ENCODE measurements around the gene TNS2.
"Not testable (repeated sequence)": the region's sequence is repeated elsewhere in the genome, so short reads cannot be mapped to it uniquely, and the experiment has no call there.

DNA sequence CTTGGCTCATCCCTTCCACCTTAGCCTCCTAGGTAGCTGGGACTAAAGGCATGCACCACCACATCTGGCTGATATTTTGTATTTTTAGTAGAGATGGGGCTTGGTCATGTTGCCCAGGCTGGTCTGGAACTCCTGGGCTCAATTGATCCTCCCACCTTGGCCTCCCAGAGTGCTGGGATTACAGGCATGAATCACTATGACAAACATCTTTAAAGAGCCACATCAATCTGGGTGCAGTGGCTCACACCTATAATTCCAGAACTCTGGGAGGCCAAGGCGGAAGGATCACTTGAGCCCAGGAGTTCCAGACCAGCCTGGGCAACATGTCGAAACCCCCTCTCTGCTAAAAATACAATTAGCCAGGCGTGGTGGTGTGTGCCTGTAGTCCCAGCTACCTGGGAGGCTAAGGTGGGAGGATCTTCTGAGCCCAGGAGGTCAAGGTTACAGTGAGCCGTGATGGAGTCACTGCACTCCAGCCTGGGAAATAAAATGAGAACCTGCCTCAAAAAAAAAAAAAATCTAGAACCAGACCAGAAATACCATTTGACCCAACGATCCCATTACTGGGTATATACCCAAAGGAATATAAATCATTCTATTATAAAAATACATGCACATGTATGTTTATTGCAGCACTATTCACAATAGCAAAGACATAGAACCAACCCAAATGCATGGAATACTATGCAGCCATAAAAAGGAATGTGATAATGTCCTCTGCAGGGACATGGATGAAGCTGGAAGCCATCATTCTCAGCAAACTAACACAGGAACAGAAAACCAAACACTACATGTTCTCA is 45.1 kb downstream of the TNS2 start:
- not testable (repeated sequence) for TF ChIP-seq EZH2 (IDR thresholded peaks at IDR 0.05; ENCODE audit: borderline replicate concordance, low read length)
- TF ChIP-seq, protein P1, sequence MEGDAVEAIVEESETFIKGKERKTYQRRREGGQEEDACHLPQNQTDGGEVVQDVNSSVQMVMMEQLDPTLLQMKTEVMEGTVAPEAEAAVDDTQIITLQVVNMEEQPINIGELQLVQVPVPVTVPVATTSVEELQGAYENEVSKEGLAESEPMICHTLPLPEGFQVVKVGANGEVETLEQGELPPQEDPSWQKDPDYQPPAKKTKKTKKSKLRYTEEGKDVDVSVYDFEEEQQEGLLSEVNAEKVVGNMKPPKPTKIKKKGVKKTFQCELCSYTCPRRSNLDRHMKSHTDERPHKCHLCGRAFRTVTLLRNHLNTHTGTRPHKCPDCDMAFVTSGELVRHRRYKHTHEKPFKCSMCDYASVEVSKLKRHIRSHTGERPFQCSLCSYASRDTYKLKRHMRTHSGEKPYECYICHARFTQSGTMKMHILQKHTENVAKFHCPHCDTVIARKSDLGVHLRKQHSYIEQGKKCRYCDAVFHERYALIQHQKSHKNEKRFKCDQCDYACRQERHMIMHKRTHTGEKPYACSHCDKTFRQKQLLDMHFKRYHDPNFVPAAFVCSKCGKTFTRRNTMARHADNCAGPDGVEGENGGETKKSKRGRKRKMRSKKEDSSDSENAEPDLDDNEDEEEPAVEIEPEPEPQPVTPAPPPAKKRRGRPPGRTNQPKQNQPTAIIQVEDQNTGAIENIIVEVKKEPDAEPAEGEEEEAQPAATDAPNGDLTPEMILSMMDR (IDR thresholded peaks at IDR 0.05; ENCODE audit: low read length) = not testable (repeated sequence)
